HG03354 (cell line): ENCODE results near the gene TMSB4X.
"Not testable (repeated sequence)": the region's sequence is repeated elsewhere in the genome, so short reads cannot be mapped to it uniquely, and the experiment has no call there.

Experiments
- ATAC-seq: cut with Tn5 transposase; IDR thresholded peaks from one replicate; pipeline ENCODE4 v1.9.1; 2021; ENCODE audit warnings: mild to moderate bottlenecking; ENCODE audit not compliant: unreplicated experiment, poor library complexity, severe bottlenecking

TMSB4X gene

GRCh38 chrX:12974796-12975669 is at the start of gene TMSB4X:
Gene TMSB4X, plus strand, starts transcription at chrX:12975110.
- peak; percentile 49 for ATAC-seq

DNA sequence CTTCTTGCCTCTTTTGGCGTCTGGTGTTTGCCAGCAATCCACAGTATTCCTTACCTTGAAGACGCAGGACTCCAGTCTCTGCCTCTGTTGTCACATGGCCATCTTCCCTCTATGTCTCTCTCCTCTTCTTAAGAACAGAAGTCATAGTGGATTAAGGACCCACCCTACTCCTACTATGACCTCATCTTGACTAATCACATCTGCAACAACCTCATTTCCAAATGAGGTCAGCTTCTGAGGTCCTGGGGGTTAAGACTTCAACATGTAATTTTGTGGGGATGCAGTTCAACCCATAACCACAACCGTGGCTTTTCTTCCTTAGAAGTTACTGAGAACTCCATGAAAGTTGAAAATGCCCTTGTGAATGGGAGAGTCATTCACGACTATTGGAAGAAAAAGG is 45.2 kb upstream of the TMSB4X start:
- ATAC-seq, result no peak

- ATAC-seq, result no peak
Observed at GRCh38 chrX:12930150-12930549, 44.8 kb upstream of the TMSB4X start.

- ATAC-seq, result no peak
Observed at GRCh38 chrX:12932244-12932643, 42.7 kb upstream of the TMSB4X start.

GRCh38 chrX:12934850-12935249 is 40.1 kb upstream of the TMSB4X start:
- ATAC-seq, result no peak

DNA sequence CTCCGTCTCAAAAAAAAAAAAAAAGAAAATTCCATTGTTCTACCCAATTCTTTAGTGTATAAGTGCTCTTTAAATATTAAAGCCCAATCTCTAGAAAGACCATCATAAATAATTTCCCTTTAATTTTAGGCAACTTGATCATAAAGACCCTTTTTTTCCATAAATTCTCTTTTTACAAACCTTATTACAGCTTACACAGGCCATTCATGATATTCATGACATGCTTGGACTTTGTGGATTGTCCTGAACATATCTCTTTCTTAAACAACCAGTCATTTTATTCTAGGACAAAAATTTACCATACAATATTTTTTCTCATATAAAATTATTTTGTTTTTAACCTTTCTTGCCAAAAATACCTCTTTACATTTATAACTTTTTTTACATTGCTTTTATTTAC is 38.0 kb upstream of the TMSB4X start:
- ATAC-seq, result no peak

DNA sequence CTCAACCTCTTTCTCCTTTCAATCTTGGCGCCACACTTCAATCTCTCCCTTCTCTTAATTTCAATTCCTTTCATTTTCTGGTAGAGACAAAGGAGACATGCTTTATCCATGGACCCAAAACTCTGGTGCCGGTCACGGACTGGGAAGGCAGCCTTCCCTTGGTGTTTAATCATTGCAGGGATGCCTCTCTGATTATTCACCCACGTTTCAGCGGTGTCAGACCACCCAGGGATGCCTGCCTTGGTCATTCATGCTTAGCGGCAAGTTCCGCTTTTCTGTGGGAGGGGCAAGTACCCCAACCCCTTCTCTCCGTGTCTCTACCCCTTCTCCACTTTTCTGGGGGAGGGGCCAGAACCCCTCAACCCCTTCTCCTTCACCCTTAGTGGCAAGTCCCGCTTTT is 34.4 kb upstream of the TMSB4X start:
- not testable (repeated sequence) for ATAC-seq

DNA sequence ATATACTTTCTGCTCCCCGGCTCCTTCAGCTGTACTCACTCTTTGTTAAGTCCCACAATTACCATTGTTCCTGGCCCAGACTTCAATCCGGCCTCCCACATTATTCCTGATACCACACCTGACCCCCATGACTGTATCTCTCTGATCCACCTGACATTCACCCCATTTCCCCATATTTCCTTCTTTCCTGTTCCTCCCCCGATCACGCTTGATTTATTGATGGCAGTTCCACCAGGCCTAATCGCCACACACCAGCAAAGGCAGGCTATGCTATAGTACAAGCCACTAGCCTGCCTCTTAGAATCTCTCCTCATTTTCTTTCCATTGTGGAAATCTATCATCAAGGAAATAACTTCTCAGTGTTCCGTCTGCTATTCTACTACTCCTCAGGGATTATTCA is 31.3 kb upstream of the TMSB4X start:
- ATAC-seq, result not testable (repeated sequence)

- ATAC-seq, result not testable (repeated sequence)
Observed at GRCh38 chrX:12944452-12944851, 30.5 kb upstream of the TMSB4X start.

DNA sequence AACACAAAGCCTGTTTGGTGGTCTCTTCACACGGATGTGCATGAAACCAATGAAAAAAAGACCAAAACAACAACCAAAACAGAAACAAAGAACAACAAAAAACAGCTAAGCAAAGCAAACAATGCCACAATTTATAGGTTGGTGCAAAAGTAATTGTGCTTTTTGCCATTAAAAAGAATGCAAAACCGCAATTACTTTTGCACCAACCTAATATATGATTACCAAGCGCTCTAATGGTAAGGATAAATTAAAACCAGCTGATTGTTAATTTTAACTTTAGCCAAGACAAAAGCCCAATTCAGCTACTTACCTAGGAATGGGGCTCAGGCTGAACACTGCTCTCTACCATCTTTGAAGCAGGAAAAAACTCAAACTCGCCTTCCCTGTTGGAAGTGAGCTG is 29.4 kb upstream of the TMSB4X start:
- ATAC-seq, result no peak

GRCh38 chrX:12946406-12946805 is 28.5 kb upstream of the TMSB4X start:
- ATAC-seq, result no peak

GRCh38 chrX:12946838-12947544 is 27.9 kb upstream of the TMSB4X start:
- no peak for ATAC-seq

DNA sequence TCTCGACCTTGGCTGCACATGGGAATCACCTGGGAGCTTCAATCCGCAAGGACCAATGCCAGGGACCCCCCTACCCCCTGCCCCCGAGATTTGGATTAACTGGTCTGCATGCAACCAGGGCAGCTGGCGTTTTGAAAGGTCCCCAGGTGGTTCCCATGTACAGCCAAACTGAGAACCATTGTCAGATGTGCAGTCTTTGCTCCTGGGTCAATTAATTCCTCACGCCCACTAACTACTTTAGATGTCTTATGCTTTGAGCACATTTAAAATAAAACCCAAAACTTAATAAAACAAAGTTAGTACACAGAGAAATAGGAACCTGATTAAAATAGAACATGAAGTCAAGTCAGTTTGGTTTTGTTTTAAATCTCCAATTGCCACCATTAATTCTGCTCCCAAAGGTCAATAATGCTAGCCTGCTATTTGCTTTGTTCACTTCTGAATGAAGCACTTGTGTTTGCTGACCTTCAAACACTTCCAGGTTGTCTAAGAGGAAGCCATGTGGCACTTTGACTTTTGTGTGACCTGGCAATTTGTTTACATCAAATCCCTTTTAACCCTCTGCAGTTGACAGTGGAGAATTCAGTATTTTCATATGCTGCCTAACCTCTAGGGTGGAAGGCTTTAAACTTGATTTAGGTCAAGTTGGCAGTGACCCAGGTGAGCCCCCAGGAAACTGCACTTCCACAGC is 27.2 kb upstream of the TMSB4X start:
- no peak for ATAC-seq

- ATAC-seq, result no peak
Observed at GRCh38 chrX:12948495-12948894, 26.4 kb upstream of the TMSB4X start.

GRCh38 chrX:12949205-12949926 is 25.5 kb upstream of the TMSB4X start:
- ATAC-seq, result no peak

DNA sequence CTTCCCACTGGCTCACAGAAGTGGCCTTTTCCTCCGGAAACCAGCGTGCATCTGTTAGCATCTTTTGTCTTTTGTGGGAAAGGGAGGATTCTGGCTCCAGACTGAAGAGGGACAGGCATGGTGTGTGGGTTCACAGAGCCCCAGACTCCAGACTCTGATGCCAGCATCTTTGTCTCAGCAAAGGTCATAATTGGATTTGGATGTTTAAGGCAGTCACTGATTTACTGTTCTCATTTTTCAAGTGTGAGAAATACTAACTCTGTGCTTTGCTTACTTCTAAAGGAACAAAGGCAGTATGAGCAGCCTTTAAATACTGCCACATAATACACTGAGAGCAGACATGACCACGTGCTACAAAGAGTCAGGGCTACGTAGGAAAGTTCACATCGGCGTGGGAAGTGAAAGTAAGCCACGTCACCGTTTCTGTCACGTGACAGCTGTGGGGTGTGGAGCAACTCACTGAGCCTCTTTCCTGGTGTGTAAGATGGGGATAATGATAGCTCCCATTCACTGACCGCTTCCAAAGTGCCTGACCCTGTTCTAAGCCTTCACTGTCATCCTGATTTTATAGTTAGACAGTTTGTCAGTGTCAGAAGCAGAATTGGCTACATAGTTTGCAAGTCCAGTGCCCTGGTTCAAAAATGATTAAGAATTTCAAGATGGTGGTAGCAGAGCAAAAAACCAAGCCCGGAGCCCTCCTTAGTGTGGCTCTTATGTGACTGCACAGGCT is 24.8 kb upstream of the TMSB4X start:
- ATAC-seq, result peak; percentile 67

- ATAC-seq, result peak; percentile 61
Observed at GRCh38 chrX:12950851-12951594, 23.9 kb upstream of the TMSB4X start.

GRCh38 chrX:12951595-12951975 is 23.3 kb upstream of the TMSB4X start:
- ATAC-seq, result no peak

DNA sequence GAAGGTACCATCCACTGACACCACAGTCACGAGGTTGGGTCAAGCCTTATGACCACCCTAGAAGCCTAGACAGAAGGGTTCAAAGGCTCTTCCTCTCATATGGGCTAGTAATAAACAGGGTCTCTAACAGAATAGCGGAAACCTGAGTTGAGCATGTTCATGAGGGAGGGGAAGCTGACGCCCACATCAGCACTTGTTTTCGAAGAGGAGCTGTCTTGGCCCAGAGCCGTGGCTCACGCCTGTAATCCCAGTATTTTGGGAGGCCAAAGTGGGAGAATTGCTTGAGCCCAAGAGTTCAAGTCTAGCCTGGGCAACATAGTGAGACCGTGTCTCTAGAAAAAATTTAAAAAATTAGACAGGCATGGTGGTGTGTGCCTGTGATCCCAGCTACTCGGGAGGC is 21.5 kb upstream of the TMSB4X start:
- ATAC-seq, result no peak
